H1 (cell line): ENCODE data around the gene TBC1D12. TPM values are rescaled to one million over a fixed set of nuclear protein-coding genes. Genes with fewer than 3 reads are reported as not detected.

ENCODE experiments used
- CTCF ChIA-PET: fragments of 300-600 bp; sonication (Branson Sonifier 250); formaldehyde crosslinking; loops from one replicate; lab custom pipeline; 2021; ENCODE audit not compliant: partially characterized antibody; lab: Charles Lee
- POLR2A ChIA-PET: fragments of 300-600 bp; sonication (Branson Sonifier 250); formaldehyde crosslinking; loops from one replicate; lab custom pipeline; 2021; ENCODE audit warnings: inconsistent platforms; ENCODE audit not compliant: partially characterized antibody; lab: Charles Lee
- DNase-seq, 2 experiments: peaks; one replicate each; pipeline versions ENCODE4 v3.0.0 to v3.0.0-alpha.2; 2010 to 2022; ENCODE audit warnings: low spot score in 2 of 2, low read depth in 1 of 2, mixed read lengths in 1 of 2
- FAIRE-seq: peaks from 2 replicates; lab custom pipeline; 2011; peaks lifted over from hg19 to GRCh38; lab: Jason Lieb, UNC
- H2AFZ ChIP-seq: 2 replicates; pipeline ENCODE4 v1.8.1; 2012; ENCODE audit warnings: low read length, inconsistent platforms
- H2AK5ac ChIP-seq: 2 replicates; pipeline ENCODE4 v1.6.1; 2013; ENCODE audit warnings: low read depth, low read length
- H2BK120ac ChIP-seq: replicated peaks from 2 replicates; pipeline ENCODE3; 2013; ENCODE audit warnings: low read depth, low read length, inconsistent platforms
- H2BK12ac ChIP-seq: 2 replicates; pipeline ENCODE4 v1.6.1; 2013; ENCODE audit warnings: low read depth, low read length
- H2BK15ac ChIP-seq: 2 replicates; pipeline ENCODE4 v1.6.1; 2013; ENCODE audit warnings: low read length
- H2BK20ac ChIP-seq: 2 replicates; pipeline ENCODE4 v1.6.1; 2013; ENCODE audit warnings: low read length
- H2BK5ac ChIP-seq: 2 replicates; pipeline ENCODE4 v1.6.1; 2013; ENCODE audit warnings: low read depth, low read length
- H3K14ac ChIP-seq: 2 replicates; pipeline ENCODE4 v1.6.1; 2013; ENCODE audit warnings: inconsistent platforms; ENCODE audit not compliant: insufficient read length
- H3K18ac ChIP-seq: 2 replicates; pipeline ENCODE4 v1.6.1; 2013; ENCODE audit warnings: low read length; ENCODE audit errors: extremely low read depth
- H3K23ac ChIP-seq: 2 replicates; pipeline ENCODE4 v1.6.1; 2013; ENCODE audit warnings: inconsistent platforms; ENCODE audit not compliant: insufficient read length
- H3K23me2 ChIP-seq: 2 replicates; pipeline ENCODE4 v1.6.1; 2013; ENCODE audit warnings: low read depth, low read length
- H3K27ac ChIP-seq: 2 replicates; pipeline ENCODE4 v1.6.1; 2011; ENCODE audit warnings: low read depth, low read length, inconsistent platforms
- H3K27me3 ChIP-seq, 4 experiments: replicated peaks in 1 of 4; 1 replicate in 1 of 4; 2 replicates in 3 of 4; pipeline versions ENCODE4 v1.6.1 to v1.8.1; 2011 to 2013; ENCODE audit warnings: low read length in 3 of 4, mild to moderate bottlenecking in 3 of 4, inconsistent platforms in 2 of 4, mixed read lengths in 2 of 4, moderate library complexity in 1 of 4; ENCODE audit not compliant: control insufficient read depth in 3 of 4, insufficient read depth in 3 of 4; ENCODE audit errors: extremely low read depth in 1 of 4
- H3K36me3 ChIP-seq, 4 experiments: 2 replicates each; pipeline versions ENCODE4 v1.6.1 to v1.8.1; 2011 to 2013; ENCODE audit warnings: mild to moderate bottlenecking in 4 of 4, low read length in 3 of 4, moderate library complexity in 2 of 4, control low read depth in 1 of 4, inconsistent platforms in 1 of 4; ENCODE audit not compliant: insufficient read depth in 4 of 4, control insufficient read depth in 2 of 4
- H3K4ac ChIP-seq: replicated peaks from 2 replicates; pipeline ENCODE3; 2013; ENCODE audit warnings: low read length, low read depth, mixed read lengths, inconsistent platforms; ENCODE audit not compliant: insufficient read length
- H3K4me1 ChIP-seq, 4 experiments: replicated peaks in 1 of 4; 1 replicate in 1 of 4; 2 replicates in 3 of 4; pipeline versions ENCODE4 v1.6.1 to v1.8.1; 2011 to 2013; ENCODE audit warnings: low read length in 3 of 4, inconsistent platforms in 2 of 4, mixed read lengths in 1 of 4; ENCODE audit not compliant: insufficient read depth in 4 of 4, control insufficient read depth in 3 of 4
- H3K4me2 ChIP-seq, 2 experiments: 2 replicates each; pipeline versions ENCODE4 v1.6.1 to v1.8.1; 2011 to 2013; ENCODE audit warnings: low read depth in 2 of 2, low read length in 2 of 2, control low read depth in 1 of 2, inconsistent platforms in 1 of 2, mild to moderate bottlenecking in 1 of 2; ENCODE audit not compliant: insufficient read depth in 1 of 2
- H3K4me3 ChIP-seq, 4 experiments: fragments of 200-600, 300-600 bp in 1 of 4; sonication (generic), shearing (Covaris generic), sonication (Bioruptor Twin) in 1 of 4; 2 replicates each; pipeline versions ENCODE4 v1.5.1 to v1.8.1; 2011 to 2016; ENCODE audit warnings: low read length in 4 of 4, low read depth in 3 of 4, control low read depth in 2 of 4, inconsistent platforms in 2 of 4, mild to moderate bottlenecking in 2 of 4, mixed read lengths in 1 of 4, moderate library complexity in 1 of 4; ENCODE audit not compliant: insufficient read depth in 2 of 4; ENCODE audit errors: extremely low read depth in 1 of 4
- H3K56ac ChIP-seq: replicated peaks from 2 replicates; pipeline ENCODE3; 2013; ENCODE audit warnings: low read depth, mild to moderate bottlenecking, mixed read lengths, low read length, inconsistent platforms; ENCODE audit not compliant: insufficient read length
- H3K79me1 ChIP-seq: 2 replicates; pipeline ENCODE4 v1.6.1; 2013; ENCODE audit warnings: low read depth, low read length, control low read depth
- H3K79me2 ChIP-seq, 2 experiments: 2 replicates each; pipeline versions ENCODE4 v1.6.1 to v1.8.1; 2012 to 2013; ENCODE audit warnings: low read length in 2 of 2, mild to moderate bottlenecking in 2 of 2, inconsistent platforms in 1 of 2; ENCODE audit not compliant: insufficient read depth in 2 of 2, control insufficient read depth in 1 of 2
- H3K9ac ChIP-seq, 4 experiments: replicated peaks in 1 of 4; 1 replicate in 1 of 4; 2 replicates in 3 of 4; pipeline versions ENCODE4 v1.6.1 to v1.8.1; 2011 to 2013; ENCODE audit warnings: low read depth in 3 of 4, low read length in 3 of 4, control low read depth in 2 of 4, mild to moderate bottlenecking in 2 of 4, moderate library complexity in 2 of 4, inconsistent platforms in 1 of 4; ENCODE audit errors: extremely low read depth in 1 of 4
- H3K9me3 ChIP-seq, 2 experiments: 2 replicates each; pipeline versions ENCODE4 v1.6.1 to v1.8.1; 2012 to 2013; ENCODE audit warnings: mild to moderate bottlenecking in 2 of 2, moderate library complexity in 2 of 2, control low read depth in 1 of 2, inconsistent platforms in 1 of 2, low read depth in 1 of 2, low read length in 1 of 2, mixed read lengths in 1 of 2; ENCODE audit not compliant: insufficient read depth in 2 of 2
- H4K20me1 ChIP-seq, 2 experiments: replicated peaks in 1 of 2; 2 replicates each; pipeline versions ENCODE3 to v1.8.1; 2011 to 2013; ENCODE audit warnings: inconsistent platforms in 2 of 2, low read length in 2 of 2, mild to moderate bottlenecking in 1 of 2; ENCODE audit not compliant: insufficient read depth in 2 of 2, control insufficient read depth in 1 of 2
- H4K5ac ChIP-seq: 2 replicates; pipeline ENCODE4 v1.6.1; 2013; ENCODE audit warnings: low read length, low read depth, mixed read lengths, inconsistent platforms; ENCODE audit not compliant: insufficient read length
- H4K8ac ChIP-seq: 2 replicates; pipeline ENCODE4 v1.8.0; 2013; ENCODE audit warnings: mild to moderate bottlenecking, moderate library complexity, low read length, inconsistent platforms; ENCODE audit not compliant: insufficient read depth; ENCODE audit errors: extremely low read depth
- H4K91ac ChIP-seq: replicated peaks from 2 replicates; pipeline ENCODE3; 2013; ENCODE audit warnings: low read length, mixed read lengths, inconsistent platforms; ENCODE audit not compliant: insufficient read length
- ASH2L ChIP-seq: fragments of 200-600, 300-600 bp; sonication (generic); IDR thresholded peaks from one replicate; pipeline ENCODE4 v1.7.1; 2017; ENCODE audit warnings: low read length
- CREB1 ChIP-seq: IDR thresholded peaks from 2 replicates; pipeline ENCODE4 v1.6.1; 2012; ENCODE audit warnings: inconsistent platforms
- CTBP2 ChIP-seq: IDR thresholded peaks from 2 replicates; pipeline ENCODE4 v1.7.0; 2011; ENCODE audit warnings: borderline replicate concordance, mild to moderate bottlenecking, moderate library complexity, mixed read lengths, low read length; ENCODE audit not compliant: insufficient read depth, insufficient read length
- EGR1 ChIP-seq: IDR thresholded peaks from 2 replicates; pipeline ENCODE4 v1.6.1; 2011; ENCODE audit warnings: low read depth, low read length, borderline replicate concordance
- EP300 ChIP-seq, 2 experiments: IDR thresholded peaks; 1 replicate in 1 of 2; 2 replicates in 1 of 2; pipeline ENCODE4 v1.6.1; 2011 to 2012; ENCODE audit warnings: low read depth in 2 of 2, low read length in 2 of 2, mild to moderate bottlenecking in 2 of 2, borderline replicate concordance in 1 of 2, inconsistent platforms in 1 of 2, moderate library complexity in 1 of 2
- RNF2 ChIP-seq: fragments of 200-900, 300-1000 bp; sonication (generic); IDR thresholded peaks from 2 replicates; pipeline ENCODE4 v1.7.1; 2016; ENCODE audit warnings: borderline replicate concordance, low read depth, mild to moderate bottlenecking, antibody characterized with exemption, low read length; ENCODE audit not compliant: poor library complexity, severe bottlenecking; ENCODE audit errors: missing control alignments
- SAP30 ChIP-seq: fragments of 300-600 bp; sonication (generic); IDR thresholded peaks from 2 replicates; pipeline ENCODE4 v1.7.1; 2012; ENCODE audit warnings: low read length, moderate library complexity, mild to moderate bottlenecking, inconsistent platforms; ENCODE audit not compliant: insufficient read depth, insufficient replicate concordance
- TAF7 ChIP-seq: optimal IDR thresholded peaks from 2 replicates; pipeline ENCODE3; 2011; ENCODE audit warnings: low read depth, mild to moderate bottlenecking, inconsistent platforms, low read length, moderate library complexity, borderline replicate concordance
- TEAD4 ChIP-seq: IDR thresholded peaks from 2 replicates; pipeline ENCODE4 v1.6.1; 2012; ENCODE audit warnings: low read depth, low read length, inconsistent platforms, mixed read lengths
- polyA plus RNA-seq, 7 experiments: library from polyadenylated mRNA; depleted of rRNA in 3 of 7; stranded (reverse) in 5 of 7; unstranded in 2 of 7; fragments of >200 nt in 5 of 7; fragments of 200-250 nt in 2 of 7; gene quantifications; 1 replicate in 5 of 7; 2 replicates in 1 of 7; 4 replicates in 1 of 7; pipeline versions ENCODE4 v1.2.1 to v1.2.3, GENCODE V29; 2011 to 2013; ENCODE audit warnings: missing spikeins in 2 of 7, mixed read lengths in 2 of 7
- total RNA-seq: library from RNA; stranded (reverse); fragmentation: NEBNext Ultra II Directional; extraction: Animal tissue kit (Norgen Biotek cat#: 25700); gene quantifications from 2 replicates; pipeline ENCODE4 v1.2.1, GENCODE V29; 2021
- TF ChIP-seq, protein P1 (sequence below), 3 experiments: IDR thresholded peaks; 1 replicate in 2 of 3; 2 replicates in 1 of 3; pipeline versions ENCODE4 v1.5.1 to v1.6.1; 2011; ENCODE audit warnings: low read length in 3 of 3, mild to moderate bottlenecking in 3 of 3, inconsistent platforms in 2 of 3, low read depth in 1 of 3, moderate library complexity in 1 of 3; ENCODE audit not compliant: insufficient read depth in 1 of 3; ENCODE audit errors: control extremely low read depth in 1 of 3

TBC1D12 gene
- total and polyA plus RNA-seq, 2 of the 8 experiments (the other 6 are each of a cell fraction or from before 2014, with no cell fraction given) = 1.1 to 3.2 TPM

DNA sequence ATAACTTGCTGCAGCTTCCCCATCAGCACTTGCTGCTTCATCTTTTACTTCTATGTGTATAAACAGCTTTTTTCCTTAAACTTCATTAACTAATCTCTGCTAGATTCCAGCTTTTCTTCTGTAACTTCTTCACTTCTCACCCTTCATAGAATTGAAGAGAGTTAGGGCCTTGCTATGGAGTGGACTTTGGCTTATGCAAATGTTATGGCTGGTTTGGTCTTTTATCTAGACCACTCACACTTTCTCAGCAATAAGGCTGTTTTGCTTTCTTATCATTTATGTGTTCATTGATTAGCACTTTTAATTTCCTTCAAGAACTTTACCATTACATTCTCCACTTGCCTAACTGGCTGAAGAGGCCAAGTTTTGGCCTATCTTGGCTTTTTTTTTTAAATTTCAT, 79.1 kb downstream of the TBC1D12 start:
- Histone ChIP-seq H2AK5ac (no peak overlapping the region), H4K8ac (no peak overlapping the region), H3K4me3 (no peak overlapping the region), H3K14ac (no peak overlapping the region), H3K27ac (no peak overlapping the region), H3K36me3 (no peaks in the 10 kb centered on the region), H3K4ac (no peak overlapping the region), H2BK12ac (no peak overlapping the region), H4K20me1 (no peaks in the 10 kb centered on the region), H2BK20ac (no peak overlapping the region), H2AFZ (no peak overlapping the region), H3K79me1 (no peaks in the 10 kb centered on the region), H3K79me2 (no peaks in the 10 kb centered on the region), H2BK15ac (no peak overlapping the region), H3K9ac (no peak overlapping the region), H3K27me3 (no peaks in the 10 kb centered on the region), H3K4me1 (no peaks in the 10 kb centered on the region), H3K4me2 (no peak overlapping the region), H2BK120ac (no peak overlapping the region), H3K23me2 (no peaks in the 10 kb centered on the region), H3K18ac (no peak overlapping the region), H4K5ac (no peak overlapping the region), H3K9me3 (no peaks in the 10 kb centered on the region), H3K56ac (no peak overlapping the region), H2BK5ac (no peak overlapping the region), H3K23ac (no peak overlapping the region), H4K91ac (no peak overlapping the region)
- DNase-seq (no peak), FAIRE-seq (no peak)
- no peak for TF ChIP-seq RNF2
- no peak for TF ChIP-seq EP300 (IDR thresholded peaks at IDR 0.05; ENCODE audit: borderline replicate concordance in 1 of 2, low read depth in 2 of 2, low read length in 2 of 2)
- no peak for TF ChIP-seq CREB1
- TF ChIP-seq ASH2L = no peak
- no peak for TF ChIP-seq CTBP2
- TF ChIP-seq EGR1 = no peak
- no peak for TF ChIP-seq SAP30
- TF ChIP-seq TEAD4 = no peak
- TF ChIP-seq, protein P1, sequence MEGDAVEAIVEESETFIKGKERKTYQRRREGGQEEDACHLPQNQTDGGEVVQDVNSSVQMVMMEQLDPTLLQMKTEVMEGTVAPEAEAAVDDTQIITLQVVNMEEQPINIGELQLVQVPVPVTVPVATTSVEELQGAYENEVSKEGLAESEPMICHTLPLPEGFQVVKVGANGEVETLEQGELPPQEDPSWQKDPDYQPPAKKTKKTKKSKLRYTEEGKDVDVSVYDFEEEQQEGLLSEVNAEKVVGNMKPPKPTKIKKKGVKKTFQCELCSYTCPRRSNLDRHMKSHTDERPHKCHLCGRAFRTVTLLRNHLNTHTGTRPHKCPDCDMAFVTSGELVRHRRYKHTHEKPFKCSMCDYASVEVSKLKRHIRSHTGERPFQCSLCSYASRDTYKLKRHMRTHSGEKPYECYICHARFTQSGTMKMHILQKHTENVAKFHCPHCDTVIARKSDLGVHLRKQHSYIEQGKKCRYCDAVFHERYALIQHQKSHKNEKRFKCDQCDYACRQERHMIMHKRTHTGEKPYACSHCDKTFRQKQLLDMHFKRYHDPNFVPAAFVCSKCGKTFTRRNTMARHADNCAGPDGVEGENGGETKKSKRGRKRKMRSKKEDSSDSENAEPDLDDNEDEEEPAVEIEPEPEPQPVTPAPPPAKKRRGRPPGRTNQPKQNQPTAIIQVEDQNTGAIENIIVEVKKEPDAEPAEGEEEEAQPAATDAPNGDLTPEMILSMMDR (IDR thresholded peaks at IDR 0.05; ENCODE audit: control extremely low read depth in 1 of 3, insufficient read depth in 1 of 3, low read depth in 1 of 3, low read length in 3 of 3) = no peak
- TF ChIP-seq TAF7 = no peak
- CTCF ChIA-PET = no interaction called here
- POLR2A ChIA-PET = no interaction called here
